ENCODE data around the gene GLIS1.

DNA sequence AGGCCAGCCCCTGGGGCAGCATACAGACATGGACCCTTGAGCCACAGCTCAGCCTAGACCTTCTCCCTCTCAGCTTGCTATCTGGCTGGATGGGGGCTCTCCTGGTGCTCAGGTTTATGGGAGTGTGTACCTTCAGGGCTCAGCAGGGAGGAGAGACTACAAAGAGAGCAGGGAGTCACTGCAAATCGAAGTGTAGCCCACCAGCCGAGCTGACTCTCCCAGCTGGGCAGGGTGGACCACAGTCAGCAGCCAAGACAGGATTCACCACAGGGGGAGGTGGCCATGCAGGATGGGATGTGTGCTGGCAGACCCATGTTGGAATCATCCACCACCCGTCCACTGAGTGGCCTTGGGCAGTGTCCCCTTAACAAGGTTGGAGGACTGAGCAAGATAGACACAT is 78.3 kb downstream of the GLIS1 start:
- no peak for TF ChIP-seq EZH2 (IDR thresholded peaks at IDR 0.05)
- TF ChIP-seq POLR2AphosphoS5 (IDR thresholded peaks at IDR 0.05; ENCODE audit: borderline replicate concordance, low read depth, low read length): no peak

All from SK-N-MC (cell line).